Thyroid gland (tissue), 4 donors: ENCODE results near the gene FBLN1.

Experiments used
- POLR2A ChIP-seq, 2 donors: fragments of 450-650 bp; IDR thresholded peaks; one replicate each; pipeline ENCODE4 v1.6.1; 2017; ENCODE audit warnings: antibody characterized with exemption in 2 of 2, mild to moderate bottlenecking in 2 of 2, moderate library complexity in 1 of 2
- TF ChIP-seq, protein P1 (sequence below), 6 experiments: fragments of 200-600 bp in 3 of 6; fragments of 450-650 bp in 3 of 6; sonication (generic) in 3 of 6; IDR thresholded peaks; one replicate each; pipeline ENCODE4 v1.5.1; 2016 to 2019; ENCODE audit warnings: antibody characterized with exemption in 6 of 6, mild to moderate bottlenecking in 2 of 6, inconsistent platforms in 1 of 6, moderate library complexity in 1 of 6

DNA sequence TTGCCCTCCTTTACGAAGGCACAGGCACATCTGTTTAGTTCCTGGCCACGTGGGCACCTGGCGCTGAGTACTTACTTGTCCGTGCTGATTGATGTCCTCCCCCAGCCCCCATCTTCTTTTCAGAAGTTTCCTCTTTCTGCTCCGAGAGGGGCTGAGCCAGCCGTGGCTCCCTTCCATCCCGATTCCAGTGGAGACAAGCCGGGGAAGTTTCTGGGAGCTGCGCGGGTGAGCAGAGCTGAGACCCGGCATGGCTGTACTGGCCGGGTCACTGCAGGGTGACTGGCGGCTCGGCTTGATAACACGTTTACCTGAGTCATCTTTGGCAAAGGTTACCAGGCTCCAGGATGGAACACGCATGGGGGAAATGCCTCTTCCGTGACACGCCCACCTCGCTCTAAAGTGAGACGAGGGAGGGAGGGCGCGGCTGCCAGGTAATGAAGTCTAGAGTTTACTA, 123.5 kb downstream of the FBLN1 start:
- TF ChIP-seq, protein P1, sequence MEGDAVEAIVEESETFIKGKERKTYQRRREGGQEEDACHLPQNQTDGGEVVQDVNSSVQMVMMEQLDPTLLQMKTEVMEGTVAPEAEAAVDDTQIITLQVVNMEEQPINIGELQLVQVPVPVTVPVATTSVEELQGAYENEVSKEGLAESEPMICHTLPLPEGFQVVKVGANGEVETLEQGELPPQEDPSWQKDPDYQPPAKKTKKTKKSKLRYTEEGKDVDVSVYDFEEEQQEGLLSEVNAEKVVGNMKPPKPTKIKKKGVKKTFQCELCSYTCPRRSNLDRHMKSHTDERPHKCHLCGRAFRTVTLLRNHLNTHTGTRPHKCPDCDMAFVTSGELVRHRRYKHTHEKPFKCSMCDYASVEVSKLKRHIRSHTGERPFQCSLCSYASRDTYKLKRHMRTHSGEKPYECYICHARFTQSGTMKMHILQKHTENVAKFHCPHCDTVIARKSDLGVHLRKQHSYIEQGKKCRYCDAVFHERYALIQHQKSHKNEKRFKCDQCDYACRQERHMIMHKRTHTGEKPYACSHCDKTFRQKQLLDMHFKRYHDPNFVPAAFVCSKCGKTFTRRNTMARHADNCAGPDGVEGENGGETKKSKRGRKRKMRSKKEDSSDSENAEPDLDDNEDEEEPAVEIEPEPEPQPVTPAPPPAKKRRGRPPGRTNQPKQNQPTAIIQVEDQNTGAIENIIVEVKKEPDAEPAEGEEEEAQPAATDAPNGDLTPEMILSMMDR (IDR thresholded peaks at IDR 0.05): no peak
- TF ChIP-seq POLR2A (IDR thresholded peaks at IDR 0.05): no peak
